NCI-H460 (cell line): ENCODE results near the gene ACTN4. TPM values are rescaled to one million over a fixed set of nuclear protein-coding genes. Genes with fewer than 3 reads are reported as not detected.

Experiments used
- DNase-seq: peaks from one replicate; pipeline ENCODE4 v3.0.0-alpha.2; 2016; ENCODE audit warnings: low read depth; ENCODE audit errors: extremely low read depth
- total RNA-seq: library from RNA; depleted of rRNA; stranded (reverse); fragments of >200 nt; shearing (Covaris generic); gene quantifications from 2 replicates; pipeline ENCODE4 v1.2.3, GENCODE V29; 2014

Gene ACTN4
- total RNA-seq, 1 experiment from 2014 or later, result 155 TPM

DNA sequence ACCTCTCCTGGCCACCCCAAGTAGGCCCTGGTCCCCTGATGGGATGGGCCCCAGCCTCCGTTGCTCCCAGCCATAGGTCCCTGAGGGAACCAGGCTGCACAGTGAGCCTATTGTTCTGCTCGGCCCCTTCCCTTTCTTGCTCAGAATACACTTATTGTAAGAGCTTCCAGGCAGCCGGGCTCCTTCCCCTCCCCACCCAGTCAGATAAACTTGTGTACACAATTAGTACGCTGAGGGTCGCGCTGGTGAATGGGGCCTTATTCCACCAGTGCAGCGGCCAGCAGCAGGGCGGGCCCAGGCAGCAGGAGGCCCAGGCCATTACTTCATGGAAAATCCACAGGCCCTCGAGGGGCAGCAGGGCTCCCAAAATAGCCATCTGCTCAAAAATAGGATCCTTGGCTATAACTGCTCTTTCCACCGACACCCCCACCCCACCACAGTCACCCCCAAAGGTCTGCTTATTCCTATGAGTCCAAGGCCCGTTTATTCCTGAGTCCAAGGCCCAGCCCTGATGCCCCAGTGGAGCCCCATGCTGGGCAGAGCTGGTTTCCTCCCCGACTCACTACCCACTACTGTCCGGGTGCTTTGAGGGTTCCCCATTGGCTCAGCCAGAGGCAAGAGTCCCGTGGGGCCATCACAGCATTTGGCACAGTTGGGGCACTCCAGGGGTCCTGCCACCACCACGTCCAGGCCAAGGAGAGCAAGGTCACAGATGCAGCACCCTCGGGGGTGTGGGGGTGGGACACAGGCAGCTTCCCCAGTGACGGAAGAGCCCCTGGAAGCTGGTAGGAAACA, 74.7 kb downstream of the ACTN4 start:
- DNase-seq, result no peak

DNA sequence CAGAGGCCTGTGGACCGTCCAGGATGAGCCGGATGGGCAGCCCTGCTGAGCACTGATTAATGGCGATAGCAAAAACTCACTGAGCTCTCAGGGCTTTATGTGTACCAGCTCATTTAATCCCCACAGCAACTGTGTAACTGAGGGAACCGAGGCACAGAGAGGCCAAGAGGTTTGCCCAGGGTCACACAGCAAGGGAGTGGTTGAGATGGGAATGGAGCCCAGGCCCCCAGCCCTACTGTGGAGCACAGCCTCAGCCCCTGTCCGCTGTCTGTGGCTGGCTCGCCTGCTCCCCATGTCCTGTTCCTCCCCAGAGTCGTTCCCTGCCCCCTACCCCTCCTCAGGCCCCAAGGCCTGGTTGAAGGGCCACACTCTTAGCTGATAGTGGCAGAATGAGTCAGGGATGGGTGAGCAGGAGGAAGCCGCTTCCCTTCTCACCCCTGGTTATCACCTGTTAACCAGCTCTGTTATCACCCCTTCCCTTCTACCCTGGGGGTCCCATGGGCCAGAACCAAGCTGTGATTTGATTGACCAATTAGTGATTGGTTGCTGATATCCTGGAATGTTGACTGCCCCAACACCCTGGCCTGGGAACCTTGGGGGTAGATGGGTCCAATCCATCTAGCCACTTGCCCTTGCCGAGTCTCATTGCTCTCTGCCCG, 75.6 kb downstream of the ACTN4 start:
- no peak for DNase-seq

DNA sequence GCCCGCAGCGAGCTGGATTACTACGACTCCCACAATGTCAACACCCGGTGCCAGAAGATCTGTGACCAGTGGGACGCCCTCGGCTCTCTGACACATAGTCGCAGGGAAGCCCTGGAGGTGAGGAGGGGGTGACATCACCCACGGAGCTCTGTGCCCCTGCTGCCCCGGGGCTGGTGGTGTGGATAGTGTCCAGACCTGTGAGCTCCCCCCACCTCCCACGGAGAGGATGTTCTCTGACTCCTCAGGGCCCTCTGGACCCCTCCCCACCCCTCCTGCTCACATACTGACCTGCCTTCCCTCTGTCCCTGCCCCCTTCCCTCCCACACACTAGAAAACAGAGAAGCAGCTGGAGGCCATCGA, 76.1 kb downstream of the ACTN4 start:
- DNase-seq, result no peak

DNA sequence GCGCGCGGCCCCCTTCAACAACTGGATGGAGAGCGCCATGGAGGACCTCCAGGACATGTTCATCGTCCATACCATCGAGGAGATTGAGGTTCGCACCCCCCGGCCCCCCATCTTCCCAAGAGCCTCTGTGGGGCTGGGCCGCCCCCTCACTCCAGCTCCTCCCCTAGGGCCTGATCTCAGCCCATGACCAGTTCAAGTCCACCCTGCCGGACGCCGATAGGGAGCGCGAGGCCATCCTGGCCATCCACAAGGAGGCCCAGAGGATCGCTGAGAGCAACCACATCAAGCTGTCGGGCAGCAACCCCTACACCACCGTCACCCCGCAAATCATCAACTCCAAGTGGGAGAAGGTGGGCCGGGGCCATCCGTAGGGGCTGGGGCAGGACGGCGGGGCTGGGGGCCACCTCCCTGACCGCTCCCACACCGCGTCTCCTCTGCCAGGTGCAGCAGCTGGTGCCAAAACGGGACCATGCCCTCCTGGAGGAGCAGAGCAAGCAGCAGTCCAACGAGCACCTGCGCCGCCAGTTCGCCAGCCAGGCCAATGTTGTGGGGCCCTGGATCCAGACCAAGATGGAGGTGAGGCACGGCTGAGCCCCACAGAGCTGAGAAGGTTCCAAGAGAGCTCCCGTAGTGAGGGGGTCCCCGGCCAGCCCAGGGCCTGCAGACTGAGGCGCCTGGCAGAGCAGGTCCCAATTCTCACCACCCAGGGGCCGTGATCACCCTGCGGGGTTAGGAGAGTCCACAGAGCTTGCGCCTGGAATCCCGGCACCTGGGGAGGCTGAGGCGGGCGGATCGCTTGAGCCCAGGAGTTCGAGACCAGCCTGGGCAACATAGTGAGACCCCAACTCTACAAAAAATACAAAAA, 76.8 kb downstream of the ACTN4 start:
- DNase-seq, result no peak

DNA sequence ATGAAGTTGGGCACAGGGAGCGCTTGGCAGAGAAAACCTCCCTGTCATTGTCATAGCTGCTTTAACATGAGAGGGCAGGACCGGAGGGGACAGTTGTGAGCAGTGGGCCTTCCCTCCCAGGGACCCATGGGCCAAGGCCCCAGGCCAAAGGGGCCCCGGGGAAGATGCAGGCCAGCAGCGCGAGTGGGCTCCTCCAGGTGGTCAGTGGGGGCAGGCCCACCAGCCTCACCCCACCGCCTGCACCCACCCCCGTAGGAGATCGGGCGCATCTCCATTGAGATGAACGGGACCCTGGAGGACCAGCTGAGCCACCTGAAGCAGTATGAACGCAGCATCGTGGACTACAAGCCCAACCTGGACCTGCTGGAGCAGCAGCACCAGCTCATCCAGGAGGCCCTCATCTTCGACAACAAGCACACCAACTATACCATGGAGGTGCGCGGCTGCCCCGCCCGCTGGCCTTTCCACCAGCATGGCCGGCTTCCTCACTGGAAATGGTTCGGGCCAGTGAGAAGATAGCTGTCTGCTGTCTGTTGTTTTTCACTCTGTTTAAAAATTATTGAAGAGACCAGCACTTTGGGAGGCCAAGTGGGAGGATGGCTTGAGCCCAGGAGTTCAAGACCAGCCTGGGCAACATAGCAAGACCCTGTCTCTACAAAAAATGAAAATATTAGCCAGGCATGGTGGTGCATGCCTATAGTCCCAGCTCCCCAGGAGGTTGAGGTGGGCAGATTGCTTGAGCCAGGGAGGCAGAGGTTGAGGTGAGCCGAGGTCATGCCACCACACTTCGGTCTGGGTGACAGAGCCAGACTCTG, 78.2 kb downstream of the ACTN4 start:
- no peak for DNase-seq

DNA sequence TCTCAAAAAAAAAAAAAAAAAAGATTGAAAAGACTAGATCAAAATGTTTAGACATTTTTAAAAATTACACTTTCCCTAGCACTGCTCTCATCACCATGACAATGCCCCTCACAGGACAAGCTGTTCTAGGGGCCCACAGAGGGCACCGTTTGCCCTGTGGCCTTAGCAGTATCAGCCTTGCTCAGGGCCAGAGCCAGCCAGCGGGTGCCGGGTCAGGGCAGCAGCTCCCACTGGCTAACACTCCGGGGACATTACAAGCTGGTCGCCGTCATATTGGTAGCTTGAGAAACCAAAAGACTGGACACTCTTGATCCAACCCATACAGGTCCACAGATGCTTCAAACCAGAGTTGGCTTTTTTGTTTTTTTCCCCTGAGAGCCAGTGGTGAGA, 78.8 kb downstream of the ACTN4 start:
- DNase-seq, result no peak

DNA sequence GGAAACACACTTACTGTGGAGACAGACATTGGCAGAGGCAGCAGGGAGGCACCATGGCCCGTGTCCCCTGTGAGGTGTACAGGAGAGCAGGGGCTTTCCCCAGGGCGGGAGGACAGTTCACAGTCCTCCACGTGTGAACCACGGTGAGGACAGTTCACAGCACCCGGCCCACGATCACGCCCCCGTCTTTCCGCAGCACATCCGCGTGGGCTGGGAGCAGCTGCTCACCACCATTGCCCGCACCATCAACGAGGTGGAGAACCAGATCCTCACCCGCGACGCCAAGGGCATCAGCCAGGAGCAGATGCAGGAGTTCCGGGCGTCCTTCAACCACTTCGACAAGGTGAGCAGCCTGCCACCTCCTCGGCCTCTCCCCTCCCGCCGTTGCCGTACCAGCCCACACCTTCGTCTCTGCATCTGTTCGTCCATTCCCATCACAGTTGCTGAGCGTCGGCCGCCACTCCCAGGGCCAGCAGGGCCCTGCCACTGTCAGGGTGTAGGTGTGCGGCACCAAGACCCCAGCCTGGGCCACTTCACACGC, 79.4 kb downstream of the ACTN4 start:
- DNase-seq, result no peak

DNA sequence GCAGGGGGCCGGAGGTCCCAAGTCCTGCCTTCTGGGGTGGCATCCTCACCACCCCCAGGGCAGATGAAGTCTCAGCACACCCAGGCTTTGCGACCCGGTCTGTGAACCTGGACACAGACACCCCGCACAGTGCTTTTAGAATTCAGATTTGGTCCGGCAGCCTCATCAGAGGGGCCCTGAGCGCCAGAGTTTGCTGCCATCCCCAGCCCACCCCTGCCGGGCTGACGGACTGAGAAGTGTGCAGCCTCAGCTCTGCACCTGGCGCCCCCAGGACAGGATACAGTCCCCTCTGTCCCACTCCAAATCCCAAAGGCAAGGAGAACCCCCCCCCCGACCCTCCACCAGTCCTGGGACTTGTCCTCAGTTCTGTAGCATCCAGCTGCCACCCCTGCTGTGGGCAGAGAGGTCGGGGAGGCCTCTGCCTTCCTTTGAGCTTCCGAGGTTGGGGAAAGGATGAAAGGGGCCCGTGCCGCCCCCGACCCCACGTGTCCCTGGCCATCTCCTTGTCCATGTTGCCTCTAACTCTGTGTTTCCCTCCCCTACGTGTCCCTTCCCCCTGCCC, 79.9 kb downstream of the ACTN4 start:
- DNase-seq, result no peak

DNA sequence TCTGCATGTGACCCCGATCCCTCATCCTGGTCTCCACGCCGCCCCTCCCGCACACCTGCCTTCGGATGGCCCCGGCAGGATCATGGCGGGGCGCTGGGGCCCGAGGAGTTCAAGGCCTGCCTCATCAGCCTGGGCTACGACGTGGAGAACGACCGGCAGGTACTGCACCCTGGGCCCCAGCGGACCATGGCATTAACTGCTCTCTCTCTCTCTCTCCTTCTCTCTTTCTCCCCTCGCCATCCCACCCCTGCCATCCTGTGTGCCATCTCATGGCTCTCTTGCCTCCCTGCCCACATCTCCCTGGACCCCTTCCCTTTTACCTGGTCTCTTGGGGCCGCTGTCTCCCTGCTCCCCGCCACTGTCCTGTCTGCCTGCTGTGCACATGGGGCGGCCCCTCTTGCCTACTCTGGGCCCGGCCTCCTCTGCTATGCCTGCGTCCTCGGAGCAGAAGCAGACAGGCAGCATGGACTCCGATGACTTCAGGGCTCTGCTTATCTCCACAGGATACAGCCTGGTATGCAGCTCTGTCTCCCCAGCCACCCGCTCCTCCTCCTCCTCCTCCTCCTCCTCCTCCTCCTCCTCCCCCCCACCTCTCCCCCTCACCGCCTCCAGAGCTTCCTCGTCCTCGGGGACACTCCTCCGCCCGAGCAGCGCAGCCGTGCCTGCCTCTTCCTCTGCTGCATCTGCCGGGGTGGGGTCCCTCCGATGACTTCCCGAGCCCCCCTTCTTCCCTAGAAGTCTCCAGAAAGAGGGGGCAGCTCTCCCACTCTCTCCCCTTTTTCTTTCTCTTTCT, 80.6 kb downstream of the ACTN4 start:
- DNase-seq, result no peak

DNA sequence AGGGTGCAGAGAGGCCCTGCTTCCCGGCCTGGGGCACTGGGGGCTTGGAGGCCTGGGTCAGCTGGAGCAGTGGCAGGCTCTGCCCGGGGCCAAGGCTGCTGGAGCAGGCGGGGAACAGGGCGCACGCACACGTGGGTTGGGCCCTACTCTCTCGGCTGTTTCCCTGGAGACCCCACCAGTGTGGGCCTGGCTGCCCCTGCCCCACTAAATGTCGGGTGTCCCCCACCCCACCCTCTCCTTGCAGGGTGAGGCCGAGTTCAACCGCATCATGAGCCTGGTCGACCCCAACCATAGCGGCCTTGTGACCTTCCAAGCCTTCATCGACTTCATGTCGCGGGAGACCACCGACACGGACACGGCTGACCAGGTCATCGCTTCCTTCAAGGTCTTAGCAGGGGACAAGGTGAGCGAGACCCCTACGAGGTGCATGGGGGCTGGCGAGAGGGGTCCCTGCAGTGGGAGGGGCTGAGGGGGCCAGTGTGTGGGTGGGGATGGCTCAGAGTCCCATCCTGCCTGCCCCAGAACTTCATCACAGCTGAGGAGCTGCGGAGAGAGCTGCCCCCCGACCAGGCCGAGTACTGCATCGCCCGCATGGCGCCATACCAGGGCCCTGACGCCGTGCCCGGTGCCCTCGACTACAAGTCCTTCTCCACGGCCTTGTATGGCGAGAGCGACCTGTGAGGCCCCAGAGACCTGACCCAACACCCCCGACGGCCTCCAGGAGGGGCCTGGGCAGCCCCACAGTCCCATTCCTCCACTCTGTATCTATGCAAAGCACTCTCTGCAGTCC, 81.5 kb downstream of the ACTN4 start:
- no peak for DNase-seq

DNA sequence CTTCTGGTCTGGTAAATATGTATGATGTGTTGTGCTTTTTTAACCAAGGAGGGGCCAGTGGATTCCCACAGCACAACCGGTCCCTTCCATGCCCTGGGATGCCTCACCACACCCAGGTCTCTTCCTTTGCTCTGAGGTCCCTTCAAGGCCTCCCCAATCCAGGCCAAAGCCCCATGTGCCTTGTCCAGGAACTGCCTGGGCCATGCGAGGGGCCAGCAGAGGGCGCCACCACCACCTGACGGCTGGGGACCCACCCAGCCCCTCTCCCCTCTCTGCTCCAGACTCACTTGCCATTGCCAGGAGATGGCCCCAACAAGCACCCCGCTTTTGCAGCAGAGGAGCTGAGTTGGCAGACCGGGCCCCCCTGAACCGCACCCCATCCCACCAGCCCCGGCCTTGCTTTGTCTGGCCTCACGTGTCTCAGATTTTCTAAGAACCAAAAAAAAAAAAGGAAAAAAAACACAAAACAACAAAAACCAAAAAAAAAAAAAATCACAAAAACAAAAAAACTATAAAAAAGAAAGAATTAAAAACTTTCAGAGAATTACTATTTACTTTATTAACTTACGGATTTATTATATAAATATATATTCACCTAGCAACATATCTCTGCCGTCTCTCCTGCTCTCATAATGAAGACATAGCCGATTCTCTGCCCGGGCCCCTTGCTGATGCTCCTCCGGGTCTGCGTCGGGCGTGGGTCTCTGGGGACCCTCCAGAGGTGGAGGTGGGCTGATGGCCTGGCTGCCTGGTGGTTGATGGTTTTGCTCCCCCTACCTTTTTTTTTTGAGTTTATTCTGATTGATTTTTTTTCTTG, 82.4 kb downstream of the ACTN4 start:
- peak; percentile 53 for DNase-seq

DNA sequence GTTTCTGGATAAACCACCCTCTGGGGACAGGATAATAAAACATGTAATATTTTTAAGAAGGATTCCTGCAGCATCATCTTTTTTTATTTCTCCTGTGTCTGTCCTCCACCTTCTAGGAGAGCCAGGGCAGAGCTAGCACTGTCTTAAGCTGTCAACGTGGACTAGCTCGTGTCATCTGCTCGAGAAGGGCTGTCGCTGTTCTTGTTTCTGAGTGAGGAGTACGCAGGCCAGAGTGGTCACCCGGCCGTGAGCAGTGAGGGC, 83.0 kb downstream of the ACTN4 start:
- no peak for DNase-seq

DNA sequence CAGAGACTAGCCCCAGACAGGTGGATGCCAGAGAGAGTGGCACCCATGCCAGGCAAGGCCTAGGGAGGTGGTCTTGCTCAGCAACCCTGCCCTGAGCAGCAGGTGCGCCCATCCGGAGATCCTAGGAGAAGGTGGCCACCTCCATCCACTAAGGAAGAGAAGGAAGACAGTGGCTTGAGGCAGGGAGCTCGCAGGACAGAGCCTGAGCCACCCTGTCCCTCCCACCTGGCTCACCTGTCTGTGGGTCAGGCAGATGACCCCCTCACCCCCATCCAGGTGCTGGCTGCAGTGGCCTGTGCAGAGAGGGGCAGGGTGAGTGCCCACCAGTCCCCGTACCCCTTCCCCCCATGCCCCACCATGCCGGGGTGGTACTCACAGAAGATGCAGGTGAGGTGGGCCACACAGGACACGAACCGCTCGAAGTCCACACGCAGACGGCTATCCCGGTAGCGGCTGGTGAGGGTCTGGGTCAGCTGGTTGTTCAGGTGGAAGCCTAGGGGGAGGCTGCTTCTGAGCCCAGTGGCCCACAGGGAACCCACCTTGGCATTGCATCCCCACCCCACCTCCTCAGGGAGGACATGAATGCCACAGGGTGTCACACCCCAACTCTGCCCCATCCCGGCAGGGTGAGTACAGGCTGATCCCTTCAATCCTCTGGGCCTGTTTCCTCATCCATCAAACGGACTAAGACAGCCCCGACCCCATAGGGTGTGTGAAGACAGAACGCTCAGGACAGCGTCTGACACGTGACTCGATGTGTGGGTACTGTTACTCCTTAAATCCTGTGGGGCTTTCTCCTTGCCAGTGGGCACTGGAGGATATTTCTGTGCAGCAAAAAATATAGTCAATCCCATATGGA, 83.5 kb downstream of the ACTN4 start:
- no peak for DNase-seq

DNA sequence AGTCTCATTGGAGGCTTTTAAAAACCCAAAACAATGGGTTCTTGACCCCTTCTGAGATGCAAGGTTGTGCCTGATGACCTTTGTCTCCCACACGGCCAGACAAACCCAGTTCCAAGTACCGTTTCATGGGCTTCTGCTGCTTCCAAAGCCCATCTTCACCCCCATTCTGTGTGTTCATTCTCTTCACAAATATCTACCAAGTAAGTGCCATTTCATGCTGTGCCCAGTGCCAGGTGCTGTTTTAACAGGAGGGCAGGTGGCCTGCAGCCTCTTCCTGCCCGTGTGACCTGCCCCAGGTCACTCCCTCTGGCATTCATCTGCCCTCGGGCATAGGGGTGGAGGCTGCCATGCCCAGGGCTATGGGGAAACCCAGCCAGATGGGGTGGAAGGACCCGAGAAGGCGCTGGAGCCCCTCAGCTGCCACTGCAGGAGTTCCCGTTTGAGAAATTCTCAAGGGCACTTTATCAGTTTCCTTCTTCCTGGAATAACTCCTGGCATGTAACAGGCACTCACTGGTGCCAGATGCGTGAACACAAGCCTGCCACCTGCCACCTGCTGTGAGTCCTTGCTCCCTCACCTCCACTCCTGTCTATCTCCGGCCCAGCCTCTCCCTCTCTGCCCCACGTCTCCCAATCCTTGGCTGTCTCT, 84.3 kb downstream of the ACTN4 start:
- no peak for DNase-seq

DNA sequence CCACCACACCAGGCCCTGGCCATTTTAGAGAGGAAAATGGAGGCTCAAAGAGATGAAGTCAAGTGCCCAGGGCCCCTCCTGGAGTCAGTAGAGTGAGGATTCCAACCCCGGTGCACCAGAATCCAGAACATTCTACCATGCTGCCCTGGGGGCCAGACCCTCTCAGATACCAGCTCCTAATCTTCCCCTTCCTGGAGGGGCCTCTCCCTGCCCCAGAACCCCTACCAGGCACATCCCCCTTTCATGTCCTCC, 85.7 kb downstream of the ACTN4 start:
- no peak for DNase-seq

DNA sequence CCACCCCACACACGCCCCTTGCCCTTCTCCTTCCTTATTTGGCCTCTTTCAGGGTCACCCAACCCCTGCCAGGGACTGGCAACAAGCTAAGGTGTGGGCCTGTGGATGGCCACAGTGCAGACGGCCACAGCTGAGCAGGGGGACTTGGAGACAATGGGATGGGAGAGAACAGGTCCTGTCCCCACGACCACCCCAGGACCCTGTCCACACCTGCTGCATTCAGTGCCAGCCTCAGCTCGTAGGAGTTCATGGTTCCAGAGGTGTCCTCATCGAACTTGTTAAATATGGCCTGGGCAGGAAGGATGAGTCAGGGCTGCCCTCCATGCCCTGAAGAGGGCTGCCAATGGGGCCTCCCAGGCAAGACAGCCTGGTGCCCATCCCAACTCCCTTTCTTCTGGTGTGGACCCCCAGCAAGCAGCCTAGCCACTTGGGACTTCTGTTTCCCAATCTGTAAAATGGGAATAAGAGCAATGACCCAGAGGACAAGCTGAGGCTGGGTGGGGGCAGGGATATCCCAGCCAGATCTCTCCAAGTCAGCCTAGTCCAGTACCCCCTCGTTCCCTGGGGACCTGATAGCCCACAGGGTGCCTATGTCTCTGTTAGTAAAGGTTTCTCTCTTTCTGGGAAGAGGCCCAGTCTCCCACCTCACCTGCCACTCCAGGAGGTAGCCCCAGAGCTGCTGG, 86.2 kb downstream of the ACTN4 start:
- no peak for DNase-seq

DNA sequence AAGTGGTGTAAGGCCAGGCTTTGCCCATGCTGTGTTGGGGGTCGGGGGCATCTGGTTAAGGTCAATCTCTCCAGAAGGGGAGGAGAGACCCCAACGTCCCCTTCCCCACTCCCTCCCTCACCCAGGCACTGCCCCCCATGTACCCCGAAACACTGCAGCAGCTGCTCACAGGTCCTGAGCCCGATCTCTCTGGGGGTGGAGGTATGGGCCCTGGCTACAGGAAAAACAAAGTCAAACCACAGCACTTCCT, 86.7 kb downstream of the ACTN4 start:
- no peak for DNase-seq
